Fibroblast of lung (primary cell): ENCODE measurements around the gene PSAP.

Experiments used
- EZH2 ChIP-seq: IDR thresholded peaks from 2 replicates; pipeline ENCODE4 v1.5.1; 2012; ENCODE audit warnings: low read length, control low read depth, mild to moderate bottlenecking; ENCODE audit errors: missing control alignments
- TF ChIP-seq, protein P1 (sequence below), 2 donors: IDR thresholded peaks in 1 of 2; conservative IDR thresholded peaks in 1 of 2; 1 replicate in 1 of 2; 2 replicates in 1 of 2; pipeline ENCODE4 v1.5.1; 2011 to 2012; ENCODE audit warnings: low read length in 2 of 2, control low read depth in 1 of 2, inconsistent platforms in 1 of 2, low read depth in 1 of 2, mild to moderate bottlenecking in 1 of 2

DNA sequence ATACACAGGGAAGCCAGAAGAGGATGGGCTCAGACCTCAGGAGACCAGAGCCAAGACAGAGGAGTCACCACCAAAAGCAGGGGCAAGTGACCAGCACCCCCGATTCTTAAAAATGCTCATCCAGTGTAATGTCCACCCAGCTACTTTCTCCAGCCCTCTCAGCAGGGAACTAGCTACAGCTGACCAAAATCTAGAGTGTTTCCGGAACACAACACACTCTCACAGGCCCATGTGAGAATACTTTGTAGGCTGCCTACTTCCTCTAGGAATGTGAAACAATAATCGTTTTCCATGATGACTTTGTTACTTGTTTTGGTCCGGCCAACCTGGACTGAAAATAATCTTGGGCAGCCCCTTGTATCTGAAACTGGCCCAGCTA, 14.5 kb downstream of the PSAP start:
- TF ChIP-seq EZH2 = no peak
- TF ChIP-seq, protein P1, sequence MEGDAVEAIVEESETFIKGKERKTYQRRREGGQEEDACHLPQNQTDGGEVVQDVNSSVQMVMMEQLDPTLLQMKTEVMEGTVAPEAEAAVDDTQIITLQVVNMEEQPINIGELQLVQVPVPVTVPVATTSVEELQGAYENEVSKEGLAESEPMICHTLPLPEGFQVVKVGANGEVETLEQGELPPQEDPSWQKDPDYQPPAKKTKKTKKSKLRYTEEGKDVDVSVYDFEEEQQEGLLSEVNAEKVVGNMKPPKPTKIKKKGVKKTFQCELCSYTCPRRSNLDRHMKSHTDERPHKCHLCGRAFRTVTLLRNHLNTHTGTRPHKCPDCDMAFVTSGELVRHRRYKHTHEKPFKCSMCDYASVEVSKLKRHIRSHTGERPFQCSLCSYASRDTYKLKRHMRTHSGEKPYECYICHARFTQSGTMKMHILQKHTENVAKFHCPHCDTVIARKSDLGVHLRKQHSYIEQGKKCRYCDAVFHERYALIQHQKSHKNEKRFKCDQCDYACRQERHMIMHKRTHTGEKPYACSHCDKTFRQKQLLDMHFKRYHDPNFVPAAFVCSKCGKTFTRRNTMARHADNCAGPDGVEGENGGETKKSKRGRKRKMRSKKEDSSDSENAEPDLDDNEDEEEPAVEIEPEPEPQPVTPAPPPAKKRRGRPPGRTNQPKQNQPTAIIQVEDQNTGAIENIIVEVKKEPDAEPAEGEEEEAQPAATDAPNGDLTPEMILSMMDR (conservative IDR thresholded peaks at IDR 0.05 in 1 of 2, IDR thresholded peaks at IDR 0.05 in 1 of 2; ENCODE audit: low read depth in 1 of 2, low read length in 2 of 2) = no peak
